Activated CD4-positive, alpha-beta T cell treated with anti-CD3 and anti-CD28 coated beads for 48 hours (primary cell): ENCODE data around the gene FAHD2B.
"Not testable (repeated sequence)": the region's sequence is repeated elsewhere in the genome, so short reads cannot be mapped to it uniquely, and the experiment has no call there.

Experiments
- DNase-seq: peaks from one replicate; pipeline ENCODE4 v3.0.0-alpha.2; 2020

The FAHD2B gene

GRCh38 chr2:97067279-97068004 lies 27.2 kb downstream of the FAHD2B start:
- no peak for DNase-seq

- not testable (repeated sequence) for DNase-seq
Observed at GRCh38 chr2:97066030-97066429, 28.7 kb downstream of the FAHD2B start.

DNA sequence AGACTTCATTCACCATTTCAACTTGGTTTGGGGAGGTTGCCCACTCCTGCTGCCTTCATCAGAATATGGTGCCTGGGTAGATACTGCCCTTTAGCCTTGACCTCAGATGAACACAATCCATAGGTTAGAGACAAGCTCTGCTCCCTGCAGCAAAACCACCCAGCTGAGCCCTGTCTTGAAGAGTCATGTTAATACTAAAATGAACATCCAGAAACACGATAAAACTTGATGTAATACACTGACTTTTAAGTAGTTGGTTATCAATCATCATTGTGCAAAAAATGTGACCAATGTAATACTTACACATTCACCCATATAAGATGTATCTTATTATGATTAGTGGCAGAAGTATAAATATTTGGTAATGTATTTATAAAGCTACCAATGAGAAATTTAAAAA lies 32.7 kb downstream of the FAHD2B start:
- DNase-seq, result not testable (repeated sequence)

DNA sequence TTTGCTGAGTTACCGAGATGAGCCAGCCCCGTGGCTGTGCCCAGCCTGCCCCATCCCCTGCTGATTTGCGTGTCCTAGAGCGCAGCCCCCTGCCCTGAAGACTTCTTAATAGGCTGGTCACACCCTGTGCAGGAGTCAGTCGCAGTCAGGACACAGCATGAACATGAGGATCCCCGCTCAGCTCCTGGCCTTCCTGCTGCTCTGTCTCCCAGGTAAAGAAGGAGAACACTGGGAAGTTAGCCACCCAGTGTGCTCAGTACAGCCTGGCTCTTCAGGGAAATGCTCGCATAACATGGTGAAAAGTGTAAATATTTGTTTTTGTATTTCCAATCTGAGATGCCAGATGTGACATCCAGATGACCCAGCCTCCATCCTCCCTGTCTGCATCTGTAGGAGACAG lies 34.9 kb downstream of the FAHD2B start:
- not testable (repeated sequence) for DNase-seq

- not testable (repeated sequence) for DNase-seq
Observed at GRCh38 chr2:97056150-97056549, 38.5 kb downstream of the FAHD2B start.

- DNase-seq, result not testable (repeated sequence)
Observed at GRCh38 chr2:97050032-97050431, 44.6 kb downstream of the FAHD2B start.

DNA sequence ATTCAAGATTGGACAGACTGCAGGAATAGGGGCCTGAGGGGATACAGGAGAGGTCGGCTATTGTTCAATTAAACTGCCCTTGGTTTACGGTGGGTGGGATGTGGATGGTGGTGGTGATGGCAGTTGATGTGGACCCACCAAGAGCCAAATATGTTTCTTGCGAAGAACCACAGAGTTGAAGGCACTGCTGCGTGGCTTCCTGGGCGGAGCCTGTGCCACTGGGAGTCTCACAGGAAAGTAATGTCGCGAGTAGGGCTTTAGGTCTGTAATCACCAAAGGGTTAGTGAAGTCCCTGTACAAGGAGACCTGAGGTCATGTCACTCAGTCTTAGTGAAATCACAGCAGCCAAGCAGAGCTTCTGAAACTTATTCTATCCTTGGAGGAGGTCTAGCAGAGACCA lies 46.2 kb downstream of the FAHD2B start:
- DNase-seq, result not testable (repeated sequence)

DNA sequence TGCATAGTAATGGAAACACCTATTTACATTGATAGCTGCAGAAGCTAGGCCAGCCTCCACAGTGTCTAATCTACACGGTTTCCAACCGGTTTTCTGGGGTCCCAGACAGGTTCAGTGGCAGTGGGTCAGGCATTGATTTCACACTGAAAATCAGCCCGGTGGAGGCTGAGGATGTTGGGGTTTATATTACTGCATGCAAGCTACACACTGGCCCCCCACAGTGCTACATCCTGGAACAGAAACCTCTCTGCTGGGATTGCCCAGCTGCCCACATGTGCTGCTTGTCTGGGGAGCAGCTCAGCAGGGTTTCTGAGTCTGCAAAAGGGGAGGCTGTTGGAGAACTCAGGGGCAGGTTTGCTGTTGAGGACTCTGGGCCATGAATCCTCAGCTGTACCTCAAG lies 48.0 kb downstream of the FAHD2B start:
- not testable (repeated sequence) for DNase-seq

GRCh38 chr2:97045895-97046499 lies 48.7 kb downstream of the FAHD2B start:
- DNase-seq, result not testable (repeated sequence)
